GM04503 (cell line): ENCODE data around the gene GTF3C2.
"Not testable (repeated sequence)": the region's sequence is repeated elsewhere in the genome, so short reads cannot be mapped to it uniquely, and the experiment has no call there.

Experiments
- DNase-seq: peaks from one replicate; pipeline ENCODE4 v3.0.0-alpha.2; 2012; ENCODE audit warnings: low read depth

Gene GTF3C2

DNA sequence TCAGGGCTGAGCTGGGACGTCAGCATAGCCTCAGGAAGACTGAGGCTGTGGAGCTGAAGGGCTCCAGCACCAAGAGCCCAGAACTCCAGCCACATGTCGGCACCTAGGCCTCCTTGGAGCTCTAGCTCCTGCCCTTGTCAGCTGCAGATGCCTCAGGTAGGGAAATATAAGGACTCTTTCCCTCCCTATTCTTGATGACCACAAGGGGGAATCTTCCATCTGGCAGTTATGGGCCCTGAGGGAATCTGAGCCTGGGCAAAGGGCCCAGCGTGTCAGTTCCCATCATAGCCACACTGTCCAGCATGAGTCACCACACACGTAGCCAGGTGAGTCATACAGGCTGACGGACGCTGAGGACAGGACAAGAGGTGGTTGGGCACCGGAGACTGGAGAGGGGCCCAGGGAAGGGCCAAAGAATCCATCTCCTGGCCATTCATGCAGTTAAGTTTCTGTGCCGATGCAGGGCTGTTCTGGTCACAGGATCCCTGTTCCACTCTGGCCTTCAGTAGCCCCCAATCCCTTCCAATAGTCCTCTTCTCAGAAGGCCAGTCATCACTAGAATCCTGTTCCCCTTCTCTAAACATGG is 35.5 kb downstream of the GTF3C2 start:
- DNase-seq = peak; percentile 95

DNA sequence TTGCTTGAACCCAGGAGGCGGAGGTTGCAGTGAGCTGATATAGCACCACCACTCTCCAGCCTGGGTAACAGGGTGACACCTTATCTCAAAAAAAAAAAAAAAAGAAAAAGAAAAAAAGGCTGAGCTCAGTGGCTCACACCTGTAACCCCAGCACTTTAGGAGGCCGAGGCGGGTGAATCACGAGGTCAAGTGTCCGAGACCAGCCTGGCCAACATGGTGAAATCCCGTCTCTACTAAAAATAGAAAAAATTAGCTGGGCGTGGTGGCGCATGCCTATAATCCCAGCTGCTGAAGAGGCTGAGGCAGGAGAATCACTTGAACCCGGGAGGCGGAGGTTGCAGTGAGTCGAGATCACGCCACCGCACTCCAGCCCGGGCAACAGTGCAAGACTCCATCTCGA is 36.7 kb downstream of the GTF3C2 start:
- DNase-seq = not testable (repeated sequence)

DNA sequence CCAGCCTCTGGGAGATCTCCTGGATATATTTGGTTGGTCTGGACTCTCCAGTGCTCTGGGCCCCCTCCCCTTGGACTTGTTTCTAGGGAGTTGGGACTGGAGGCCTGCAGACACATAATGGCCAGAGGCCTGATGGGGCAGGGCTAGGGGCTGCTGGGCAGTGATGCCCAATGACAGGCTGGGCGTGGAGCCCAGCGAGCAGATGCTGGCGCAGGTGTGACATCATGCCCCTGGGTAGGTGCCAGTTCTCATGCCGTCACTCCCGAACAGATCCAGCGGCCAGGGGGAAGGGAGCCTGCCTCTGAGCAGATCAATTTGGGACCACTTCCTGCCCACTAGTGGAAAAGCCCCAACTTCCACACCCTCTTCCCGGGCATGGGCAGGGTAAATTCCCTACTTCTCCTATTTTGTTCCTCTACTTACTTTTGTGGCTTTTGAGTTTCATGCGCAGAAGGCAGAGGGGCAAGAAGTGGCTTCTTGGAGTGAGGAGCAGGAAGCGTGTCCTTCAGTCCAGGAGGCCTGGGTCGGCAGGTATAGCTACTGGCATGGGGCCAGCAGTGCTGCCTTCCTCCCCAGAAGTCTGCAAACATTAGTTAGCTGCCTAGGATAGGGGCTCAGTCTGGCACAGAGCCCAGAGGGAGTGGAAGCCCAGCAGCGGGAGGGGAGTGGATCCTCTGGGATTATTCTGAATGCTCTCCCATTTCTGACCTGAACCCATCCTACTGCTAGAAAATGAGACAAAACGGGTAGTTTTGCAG is 39.7 kb downstream of the GTF3C2 start:
- DNase-seq = no peak

DNA sequence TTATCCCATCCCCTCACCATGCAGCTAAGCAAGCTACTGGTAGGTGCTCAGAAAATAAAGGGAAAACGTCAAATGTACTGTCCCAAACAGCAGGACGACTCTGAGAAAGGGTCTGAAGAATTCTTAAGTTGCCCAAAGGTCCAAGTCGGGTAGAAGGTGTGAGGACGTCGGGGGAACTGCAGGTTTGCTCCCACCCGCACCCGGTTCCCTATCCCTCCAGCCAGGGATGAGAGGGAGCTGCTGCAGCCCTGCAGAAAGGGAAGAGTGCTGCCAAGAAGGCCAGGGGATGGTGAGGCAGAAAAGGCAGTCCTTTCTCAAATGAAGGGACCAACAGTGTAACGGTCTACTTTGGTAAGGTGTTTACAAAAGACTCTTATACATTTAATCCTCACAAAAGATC is 41.4 kb downstream of the GTF3C2 start:
- no peak for DNase-seq

DNA sequence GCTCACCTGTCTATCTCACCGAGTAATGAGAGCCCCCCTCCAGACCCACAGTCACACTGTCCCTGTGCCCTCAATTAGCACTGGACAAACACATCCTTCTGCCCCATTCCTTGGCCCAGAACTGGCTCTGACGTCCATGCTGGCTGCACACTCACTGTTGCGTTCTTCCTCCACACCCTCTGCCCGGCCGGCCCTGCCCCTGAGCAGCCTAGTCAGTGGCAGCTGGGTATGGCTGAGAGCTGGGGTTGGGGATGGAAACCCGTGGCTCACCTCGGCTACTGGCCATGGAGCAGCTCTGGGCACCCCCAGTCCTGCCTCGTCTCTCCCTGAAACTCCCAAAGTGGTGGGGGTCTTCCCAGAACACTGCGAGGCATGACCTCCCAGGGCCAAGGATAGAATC is 41.9 kb downstream of the GTF3C2 start:
- no peak for DNase-seq

DNA sequence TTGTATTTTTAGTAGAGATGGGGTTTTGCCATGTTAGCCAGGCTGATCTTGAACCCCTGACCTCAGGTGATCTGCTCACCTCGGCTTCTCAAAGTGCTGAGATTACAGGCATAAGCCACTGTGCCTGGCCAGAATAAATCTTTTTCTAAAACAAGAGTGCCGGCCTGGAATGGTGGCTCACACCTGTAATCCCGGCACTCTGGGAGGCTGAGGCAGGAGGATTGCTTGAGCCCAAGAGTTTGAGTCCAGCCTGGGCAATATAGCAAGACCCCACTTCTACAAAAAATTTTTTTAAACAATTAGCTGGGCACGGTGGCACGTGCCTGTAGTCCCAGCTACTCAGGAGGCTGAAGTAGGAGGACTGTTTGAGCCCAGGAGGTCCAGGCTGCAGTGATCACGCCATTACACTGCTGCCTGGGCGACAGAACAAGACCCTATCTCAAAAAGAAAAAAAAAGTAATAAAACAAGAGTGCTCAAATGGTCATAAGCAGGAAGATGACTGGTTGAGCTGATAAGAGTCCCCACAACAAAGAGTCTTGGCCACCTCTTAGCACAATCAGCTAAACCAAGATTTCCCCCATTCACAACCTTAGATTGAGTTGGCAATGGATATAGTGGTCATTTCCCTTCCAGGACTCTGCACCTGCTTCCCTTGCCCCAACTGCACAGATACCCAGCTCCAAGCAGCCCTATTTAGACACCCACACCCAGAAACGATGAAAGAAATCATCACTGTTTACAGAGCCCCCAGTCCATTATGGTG is 42.5 kb downstream of the GTF3C2 start:
- DNase-seq = no peak

DNA sequence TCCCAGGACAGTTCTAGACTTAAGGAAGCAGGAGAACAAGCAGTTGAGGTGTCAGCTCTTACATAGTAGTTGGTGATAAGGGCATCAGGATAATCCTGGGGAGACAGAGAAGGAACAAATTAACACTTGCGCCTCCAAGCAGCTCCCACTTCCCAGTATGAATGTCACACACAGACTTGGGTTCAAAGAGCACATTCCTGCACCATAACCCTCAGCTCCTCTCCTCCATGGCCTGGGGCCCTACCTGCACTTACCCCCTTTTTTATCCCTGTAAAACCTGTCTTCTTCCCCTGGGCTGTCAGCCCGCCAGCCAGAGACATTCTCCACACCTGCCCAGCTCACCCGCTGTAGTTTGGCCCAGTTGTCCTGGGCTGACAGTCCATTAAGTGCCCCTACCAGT is 44.4 kb downstream of the GTF3C2 start:
- DNase-seq = no peak

DNA sequence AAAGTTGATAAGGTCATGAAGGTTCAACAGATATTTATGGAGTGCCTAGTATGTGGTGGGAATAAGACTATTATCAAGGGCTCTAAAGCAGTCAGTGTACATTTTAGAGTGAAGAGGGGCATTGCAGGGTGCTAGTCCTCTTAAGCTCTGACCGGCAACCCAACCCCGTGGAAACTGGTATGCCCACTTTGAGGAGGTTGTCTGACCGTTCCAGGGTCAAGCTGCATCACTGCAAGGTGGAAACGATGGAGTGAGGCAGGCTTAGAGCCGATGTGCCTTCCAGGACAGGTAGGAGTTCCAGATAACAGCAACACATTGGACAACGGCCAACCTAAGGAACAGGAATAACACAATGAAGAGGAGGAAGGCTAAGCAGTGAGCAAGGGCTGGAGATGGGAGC is 46.9 kb downstream of the GTF3C2 start:
- DNase-seq = no peak

DNA sequence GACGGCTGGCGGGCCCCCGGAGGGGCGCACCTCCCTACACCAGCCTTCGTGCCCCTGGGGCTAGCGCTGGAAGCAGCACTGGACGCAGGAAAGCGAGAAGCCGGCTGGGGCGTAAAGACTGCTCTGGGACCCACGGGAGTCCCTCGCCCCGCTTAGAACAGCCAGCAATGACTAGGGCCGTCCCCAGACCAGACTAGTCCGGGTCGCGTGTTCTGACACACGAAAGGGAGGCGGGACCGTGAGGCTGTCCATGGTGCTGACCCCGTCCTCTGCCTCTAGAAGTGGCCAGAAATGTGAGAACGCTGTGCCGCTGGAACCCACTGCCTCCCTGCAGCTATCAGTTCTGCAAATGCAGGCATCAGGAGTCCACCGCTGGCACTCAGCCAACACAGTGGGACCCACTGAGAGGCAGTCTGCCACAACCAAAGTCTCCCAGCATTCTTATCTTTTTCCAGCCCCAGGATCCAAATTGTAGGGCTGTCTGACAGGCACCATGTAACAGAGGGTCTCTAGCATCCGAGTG is 48.1 kb downstream of the GTF3C2 start, which contains the start of gene UCN:
Gene UCN (minus strand): TSS at position 87 of the 523 bp plus-strand sequence. CDS start 550 bp downstream, outside the sequence.
- no peak for DNase-seq

DNA sequence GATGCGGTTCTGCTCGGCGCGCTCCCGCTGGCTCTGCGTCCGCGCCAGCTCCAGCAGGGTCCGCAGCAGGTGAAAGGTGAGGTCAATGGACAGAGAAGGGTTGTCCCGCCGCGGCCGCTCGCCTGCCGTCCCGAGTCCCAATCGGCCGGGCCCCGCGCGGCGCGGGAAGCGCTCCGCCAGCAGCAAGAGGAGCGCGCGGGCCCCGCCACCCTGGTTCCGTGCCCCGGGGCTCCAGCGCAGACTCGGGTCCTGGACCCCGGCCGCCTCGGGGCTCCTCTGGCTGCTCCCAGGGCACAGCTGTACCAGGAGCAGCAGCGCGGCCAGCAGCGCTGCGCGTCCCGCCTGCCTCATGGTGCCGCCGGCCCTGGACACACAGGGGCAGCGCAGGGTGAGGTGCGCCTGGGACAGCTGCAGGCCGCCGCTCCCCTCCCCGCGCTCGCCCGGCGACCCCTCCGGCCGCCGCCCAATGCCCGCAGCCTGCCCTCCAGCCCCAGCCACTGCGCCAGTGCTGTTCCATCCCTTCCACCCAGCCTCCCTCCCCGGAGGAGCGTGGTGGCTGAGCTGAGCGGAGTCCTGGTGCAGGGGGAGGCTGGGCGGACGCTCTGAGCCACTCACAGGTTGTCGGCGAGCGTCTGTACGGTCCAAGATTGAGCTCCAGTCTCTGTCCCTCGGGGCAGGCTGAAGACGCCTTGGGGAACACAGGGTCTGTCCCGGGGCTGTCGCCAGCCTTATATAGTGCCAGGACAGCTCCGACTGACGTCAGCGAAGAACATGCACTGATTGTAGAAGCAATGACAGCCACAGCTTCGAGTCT is 48.8 kb downstream of the GTF3C2 start:
- no peak for DNase-seq

DNA sequence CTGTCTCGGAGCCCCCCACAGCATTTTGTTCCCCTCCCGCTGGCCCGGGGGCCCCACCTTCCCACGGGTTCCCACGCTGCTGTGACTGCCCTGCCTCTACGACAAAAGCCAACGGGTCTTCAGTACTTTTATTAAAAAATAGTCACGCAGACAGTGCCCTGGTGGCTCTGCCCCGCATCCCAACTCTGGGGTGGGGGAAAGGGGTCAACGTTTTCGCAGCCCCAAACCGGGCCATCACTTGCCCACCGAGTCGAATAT is 49.3 kb downstream of the GTF3C2 start:
- DNase-seq = no peak

DNA sequence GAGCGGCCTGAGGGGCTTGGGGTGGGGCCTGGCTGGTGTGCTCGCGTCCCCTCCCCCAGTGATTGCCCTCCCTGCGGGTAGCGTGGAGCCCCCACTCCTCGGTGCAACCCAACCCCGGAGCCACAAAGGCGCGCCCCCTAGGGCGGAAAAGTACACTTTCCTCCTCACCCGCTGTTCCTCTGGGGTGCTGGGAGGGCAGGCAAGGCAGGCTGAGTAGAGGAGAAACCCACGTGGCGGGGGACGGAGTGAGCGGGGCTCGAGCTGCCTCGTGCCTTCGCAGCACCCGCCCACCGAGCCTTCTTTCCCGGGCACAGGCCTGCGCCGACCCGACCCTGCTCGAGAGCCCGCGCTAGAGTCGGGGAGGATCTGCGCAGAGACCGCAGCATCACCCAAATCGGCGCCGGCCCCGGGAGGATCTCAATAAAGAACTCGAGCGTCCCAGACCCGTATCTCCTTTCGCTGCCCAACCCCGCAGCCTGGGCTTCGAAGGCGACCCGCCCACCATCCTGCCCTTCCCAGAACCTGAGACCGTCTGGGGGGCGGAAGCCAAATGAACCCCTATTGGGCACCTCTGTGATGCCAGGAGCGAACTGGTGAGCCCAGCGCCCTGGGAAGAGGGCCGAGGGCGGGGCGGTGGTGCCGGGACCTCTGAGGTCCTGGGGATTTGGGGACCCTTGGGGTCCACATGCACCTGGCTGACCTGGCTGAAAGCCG is 49.8 kb downstream of the GTF3C2 start:
- DNase-seq = no peak

DNA sequence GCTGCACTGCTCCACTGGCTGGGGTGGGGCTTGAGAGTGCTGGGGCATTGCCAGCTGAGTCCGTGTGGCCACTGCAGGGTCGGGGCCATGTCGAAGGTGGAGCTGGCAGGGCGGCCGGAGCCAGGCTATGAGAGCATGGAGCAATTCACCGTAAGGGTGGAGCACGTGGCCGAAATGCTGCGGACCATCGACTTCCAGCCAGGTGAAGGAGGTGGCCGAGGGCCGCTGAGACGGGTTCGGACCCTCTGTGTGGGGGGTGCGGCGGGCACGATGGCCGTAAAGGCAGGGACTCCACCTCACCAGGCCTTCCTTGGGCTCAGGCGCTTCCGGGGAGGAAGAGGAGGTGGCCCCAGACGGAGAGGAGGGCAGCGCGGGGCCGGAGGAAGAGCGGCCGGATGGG is 50.4 kb downstream of the GTF3C2 start:
- no peak for DNase-seq

DNA sequence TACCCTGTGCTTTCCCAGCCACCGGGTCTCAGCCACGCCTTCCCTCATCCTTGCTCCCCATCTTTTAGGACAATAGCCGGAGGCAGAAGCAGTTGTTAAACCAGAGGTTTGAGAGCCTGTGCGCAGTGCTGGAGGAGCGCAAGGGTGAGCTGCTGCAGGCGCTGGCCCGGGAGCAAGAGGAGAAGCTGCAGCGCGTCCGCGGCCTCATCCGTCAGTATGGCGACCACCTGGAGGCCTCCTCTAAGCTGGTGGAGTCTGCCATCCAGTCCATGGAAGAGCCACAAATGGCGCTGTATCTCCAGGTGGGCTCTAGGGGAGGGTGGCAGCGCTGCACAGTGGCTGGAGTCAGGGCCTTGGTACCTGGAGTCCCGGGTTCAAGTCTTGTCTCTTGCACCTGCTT is 51.0 kb downstream of the GTF3C2 start:
- DNase-seq = no peak

DNA sequence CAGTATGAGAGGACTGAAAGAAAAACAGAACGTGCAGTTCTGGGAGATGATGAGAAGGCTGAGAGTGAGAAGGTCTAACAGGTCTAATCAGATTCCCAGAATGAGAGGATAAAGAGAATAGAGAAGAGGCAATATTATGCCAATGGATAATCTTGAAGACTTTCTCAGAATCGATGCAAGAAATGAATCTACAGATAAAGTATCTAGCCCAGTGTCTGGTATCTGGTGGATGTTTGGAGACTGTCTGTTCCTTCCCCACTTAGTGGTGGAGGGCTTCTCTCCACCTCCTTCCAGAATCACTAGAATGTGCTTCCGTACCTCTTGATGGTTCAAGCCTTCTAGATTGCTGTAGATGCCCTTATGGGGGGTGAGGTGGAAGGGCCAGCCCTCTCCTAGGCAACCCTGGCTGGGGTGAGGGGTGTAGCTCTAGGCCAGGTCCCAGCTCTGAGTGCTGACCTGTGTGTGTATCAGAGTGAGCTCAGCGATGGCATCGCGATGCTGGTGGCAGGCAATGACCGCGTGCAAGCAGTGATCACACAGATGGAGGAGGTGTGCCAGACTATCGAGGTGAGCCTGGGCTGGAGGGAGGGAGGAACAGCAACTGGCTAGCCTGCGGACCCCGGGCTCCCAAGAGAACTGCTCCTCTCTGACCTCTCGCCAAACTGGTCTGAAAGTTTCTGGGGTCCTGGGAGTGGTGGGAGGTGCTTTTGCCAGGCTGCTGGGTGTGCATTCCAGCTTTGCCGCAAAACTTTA is 51.9 kb downstream of the GTF3C2 start:
- DNase-seq = no peak

DNA sequence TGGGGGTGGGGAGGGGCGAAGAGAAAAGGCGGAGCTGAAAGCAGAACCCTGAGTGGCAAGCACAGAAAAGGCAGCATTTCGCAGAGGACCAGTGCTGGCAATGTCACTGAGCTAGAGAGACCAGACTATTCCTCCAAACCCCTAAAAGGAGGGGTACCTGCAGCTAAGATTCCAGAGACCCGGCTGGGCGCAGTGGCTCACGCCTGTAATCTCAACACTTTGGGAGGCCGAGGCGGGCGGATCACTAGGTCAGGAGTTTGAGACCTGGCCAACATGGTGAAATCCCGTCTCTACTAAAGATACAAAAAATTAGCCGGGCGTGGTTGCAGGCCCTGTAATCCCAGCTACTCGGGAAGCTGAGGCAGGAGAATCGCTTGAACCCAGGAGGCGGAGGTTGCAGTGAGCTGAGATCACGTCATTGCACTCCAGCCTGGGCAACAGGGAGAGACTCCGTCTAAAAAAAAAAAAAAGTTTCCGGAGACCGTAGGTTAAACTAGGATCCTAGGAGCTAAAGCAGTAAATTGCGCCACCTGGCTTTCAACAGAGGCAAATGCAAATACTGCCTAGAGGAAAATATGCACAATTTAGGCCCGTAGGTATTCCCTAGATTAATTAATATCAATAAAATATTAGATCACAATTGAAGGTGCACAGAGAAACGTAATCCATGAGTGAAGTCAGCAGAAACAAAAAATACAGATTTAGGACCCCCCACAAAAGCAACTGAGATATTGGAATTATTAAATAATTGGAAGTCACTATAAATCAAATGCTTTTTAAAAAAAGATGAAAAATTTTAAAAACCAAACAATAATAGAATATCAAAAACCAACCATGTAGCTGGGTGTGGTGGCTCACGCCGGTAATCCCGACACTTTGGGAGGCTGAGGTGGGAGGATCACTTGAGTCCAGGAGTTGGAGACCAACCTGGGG is 53.2 kb downstream of the GTF3C2 start:
- DNase-seq = no peak

DNA sequence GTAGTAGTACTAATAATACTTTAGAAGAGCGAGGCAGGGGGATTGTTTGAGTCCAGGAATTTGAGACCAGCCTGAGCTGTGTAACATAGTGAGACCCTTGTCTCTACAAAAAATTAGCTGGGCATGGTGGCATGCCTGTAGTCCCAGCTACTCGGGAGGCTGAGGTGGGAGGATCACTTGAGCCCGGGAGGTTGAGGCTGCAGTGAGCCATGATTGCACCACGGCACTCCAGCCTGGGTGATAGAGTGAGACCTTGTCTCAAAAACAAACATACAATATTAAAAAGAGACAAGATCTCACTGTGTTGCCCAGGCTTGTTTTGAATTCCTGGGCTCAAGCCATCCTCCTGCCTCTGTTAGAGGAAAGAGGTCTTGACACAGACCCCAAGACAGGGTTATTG is 56.0 kb downstream of the GTF3C2 start:
- DNase-seq = not testable (repeated sequence)

DNA sequence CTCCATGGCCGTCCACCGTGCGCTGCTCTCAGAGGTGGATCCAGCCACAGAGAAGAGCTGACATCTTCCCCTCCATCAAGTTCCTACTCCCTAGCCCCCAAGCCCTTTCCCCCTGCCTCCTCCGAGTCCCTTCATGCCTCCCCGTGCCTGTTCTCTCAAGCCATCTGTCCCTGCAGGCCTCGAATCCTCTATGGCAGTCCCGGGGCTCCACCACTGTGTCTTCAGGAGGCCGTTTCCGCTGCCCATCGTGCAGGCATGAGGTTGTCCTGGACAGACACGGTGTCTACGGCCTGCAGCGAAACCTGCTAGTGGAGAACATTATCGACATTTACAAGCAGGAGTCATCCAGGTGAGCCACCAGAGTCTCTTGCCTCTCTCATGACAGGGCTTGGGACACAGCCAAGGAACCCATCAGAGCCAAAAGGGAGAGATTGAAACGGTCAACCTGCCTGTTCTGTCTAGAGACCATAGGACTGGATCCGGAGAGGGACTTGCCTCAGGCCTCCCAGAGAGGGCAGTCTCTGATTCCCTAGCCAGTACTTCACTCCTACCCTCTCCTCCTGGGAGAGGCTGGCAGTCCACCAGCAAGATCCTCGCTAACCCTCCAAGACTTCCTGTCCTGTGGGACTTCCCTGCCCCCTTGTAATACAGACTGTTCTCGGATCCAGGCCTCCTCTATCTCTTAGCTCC is 58.0 kb downstream of the GTF3C2 start:
- no peak for DNase-seq

DNA sequence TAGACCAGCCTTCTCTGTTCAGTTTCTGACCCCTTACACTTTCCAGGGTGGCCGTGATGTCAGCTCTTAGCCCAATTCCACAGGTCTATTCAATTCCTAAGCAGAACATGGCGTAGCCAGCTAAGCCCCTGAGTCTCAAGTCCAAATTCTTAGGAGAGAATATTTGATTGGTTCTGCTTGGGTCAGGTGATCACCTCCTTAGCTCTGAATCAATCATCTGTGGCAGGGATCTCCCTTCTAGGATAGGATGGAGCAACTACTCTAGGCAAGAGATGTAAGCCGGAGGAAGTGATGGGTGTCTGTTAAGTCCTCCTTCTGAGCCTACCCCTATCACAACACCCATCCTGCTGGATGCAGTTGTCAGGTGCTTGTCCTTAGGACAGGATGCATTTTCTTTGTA is 59.4 kb downstream of the GTF3C2 start:
- no peak for DNase-seq
